KOPT-K1 (cell line): ENCODE data around the gene MRTFA.

Source experiments
- H3K27ac ChIP-seq: fragments of 200-600 bp; sonication (generic); 2 replicates; pipeline ENCODE4 v1.5.1; 2016; ENCODE audit warnings: antibody characterized with exemption, mild to moderate bottlenecking, low read depth, low read length; ENCODE audit not compliant: poor library complexity, severe bottlenecking
- H3K36me3 ChIP-seq: fragments of 200-600 bp; sonication (generic); 2 replicates; pipeline ENCODE4 v1.5.1; 2017; ENCODE audit warnings: antibody characterized with exemption, mild to moderate bottlenecking, low read length, moderate library complexity; ENCODE audit not compliant: insufficient read depth
- H3K9me3 ChIP-seq: fragments of 200-600 bp; sonication (generic); 2 replicates; pipeline ENCODE4 v1.5.1; 2017; ENCODE audit warnings: antibody characterized with exemption, low read length, mild to moderate bottlenecking; ENCODE audit not compliant: insufficient read depth, poor library complexity, severe bottlenecking

MRTFA gene

DNA sequence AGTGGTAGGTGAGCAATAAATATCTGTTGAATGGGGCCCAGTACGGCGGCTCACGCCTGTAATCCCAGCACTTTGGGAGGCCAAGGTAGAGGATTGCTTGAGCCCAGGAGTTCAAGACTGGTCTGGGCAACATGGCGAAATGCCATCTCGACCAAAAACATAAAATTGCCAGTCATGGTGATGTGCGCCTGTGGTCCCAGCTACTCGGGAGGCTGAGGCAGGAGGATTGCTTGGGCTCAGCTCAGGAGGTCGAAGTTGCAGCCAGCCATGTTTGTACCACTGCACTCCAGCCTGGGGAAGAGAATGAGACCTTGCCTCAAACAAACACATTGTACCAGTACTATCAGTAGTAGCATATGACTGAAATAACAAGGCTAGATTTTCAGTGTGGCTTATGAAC, 262.0 kb downstream of the MRTFA start:
- H3K9me3 ChIP-seq: no peaks in the 10 kb centered on the region
- H3K36me3 ChIP-seq: peaks cover 20% of the 10 kb centered on the region
- H3K27ac ChIP-seq: no peak overlapping the region

- H3K36me3 ChIP-seq: peaks cover 68% of the 10 kb centered on the region
- no peak overlapping the region for H3K27ac ChIP-seq
Measured at GRCh38 chr22:40368836-40369235, 267.7 kb downstream of the MRTFA start.

GRCh38 chr22:40368016-40368415, 268.5 kb downstream of the MRTFA start:
- Histone ChIP-seq H3K27ac (no peak overlapping the region), H3K9me3 (no peaks in the 10 kb centered on the region), H3K36me3 (peaks cover 71% of the 10 kb centered on the region)

More at GRCh38 chr22:40368836-40369235, 267.7 kb downstream of the MRTFA start:
- H3K9me3 ChIP-seq: no peaks in the 10 kb centered on the region

DNA sequence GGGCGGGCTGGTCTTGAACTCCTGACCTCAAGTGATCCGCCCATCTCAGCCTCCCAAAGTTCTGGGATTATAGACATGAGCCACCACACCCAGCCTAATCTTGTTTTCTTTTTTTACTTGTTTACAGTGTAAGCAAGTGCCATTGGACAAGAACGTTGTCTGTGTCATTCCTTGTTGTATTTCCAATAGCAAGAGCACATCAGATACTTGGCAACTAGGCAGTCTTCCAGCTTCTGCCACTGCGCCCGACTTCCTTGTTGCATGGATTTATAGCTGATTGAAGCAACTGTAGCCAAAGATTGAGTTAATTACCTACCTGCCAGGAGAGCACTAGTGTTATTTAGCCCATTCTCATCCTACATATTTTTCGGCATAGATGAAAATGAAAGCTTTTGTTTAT, 269.2 kb downstream of the MRTFA start:
- peaks cover 73% of the 10 kb centered on the region for H3K36me3 ChIP-seq
- H3K9me3 ChIP-seq: no peaks in the 10 kb centered on the region
- no peak overlapping the region for H3K27ac ChIP-seq

DNA sequence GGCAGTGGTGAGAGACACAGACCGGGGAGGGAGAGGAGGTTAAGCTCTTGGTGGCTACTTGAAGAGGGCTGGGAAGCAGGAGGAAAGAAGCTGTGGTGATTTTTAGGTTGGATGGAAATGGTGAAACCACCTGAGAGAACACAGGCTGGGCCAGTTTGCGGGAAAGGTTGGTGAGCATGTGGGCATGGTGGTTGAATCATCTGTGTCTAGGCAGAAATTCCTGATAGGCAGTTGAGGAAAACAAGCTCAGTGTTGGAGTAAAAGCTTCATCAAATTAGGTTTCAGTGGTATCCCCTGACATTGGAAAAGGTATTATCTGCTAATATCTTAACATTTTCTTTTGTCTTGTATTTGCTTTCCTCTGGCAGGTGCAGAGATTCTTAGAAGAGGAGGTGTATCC, 270.5 kb downstream of the MRTFA start:
- H3K27ac ChIP-seq: no peak overlapping the region
- peaks cover 86% of the 10 kb centered on the region for H3K36me3 ChIP-seq

GRCh38 chr22:40364431-40364830, 272.1 kb downstream of the MRTFA start:
- Histone ChIP-seq H3K9me3 (no peaks in the 10 kb centered on the region), H3K27ac (no peak overlapping the region), H3K36me3 (peaks cover 98% of the 10 kb centered on the region)

More for the DNA sequence above, 270.5 kb downstream of the MRTFA start:
- no peaks in the 10 kb centered on the region for H3K9me3 ChIP-seq

DNA sequence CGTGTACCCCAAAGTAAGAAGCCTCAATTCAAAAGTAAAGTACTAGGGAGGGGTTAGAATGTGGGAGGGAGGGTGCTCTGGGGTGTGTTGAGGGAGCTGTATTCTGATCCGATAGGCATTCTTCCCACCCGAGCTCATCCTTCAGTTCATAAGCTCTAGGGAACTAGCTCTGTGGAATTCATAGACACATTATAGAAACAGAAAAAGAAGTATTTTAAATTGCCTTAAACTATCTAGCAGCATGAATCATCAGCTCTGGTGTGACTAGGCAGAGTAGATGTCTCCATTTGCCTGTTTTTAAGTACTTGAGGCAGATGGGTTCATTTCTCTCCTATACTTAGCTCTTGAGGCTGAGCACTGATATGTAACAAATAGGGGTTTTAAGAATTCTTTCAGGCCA, 273.5 kb downstream of the MRTFA start:
- Histone ChIP-seq H3K36me3 (peaks cover 100% of the 10 kb centered on the region), H3K27ac (no peak overlapping the region), H3K9me3 (no peaks in the 10 kb centered on the region)

DNA sequence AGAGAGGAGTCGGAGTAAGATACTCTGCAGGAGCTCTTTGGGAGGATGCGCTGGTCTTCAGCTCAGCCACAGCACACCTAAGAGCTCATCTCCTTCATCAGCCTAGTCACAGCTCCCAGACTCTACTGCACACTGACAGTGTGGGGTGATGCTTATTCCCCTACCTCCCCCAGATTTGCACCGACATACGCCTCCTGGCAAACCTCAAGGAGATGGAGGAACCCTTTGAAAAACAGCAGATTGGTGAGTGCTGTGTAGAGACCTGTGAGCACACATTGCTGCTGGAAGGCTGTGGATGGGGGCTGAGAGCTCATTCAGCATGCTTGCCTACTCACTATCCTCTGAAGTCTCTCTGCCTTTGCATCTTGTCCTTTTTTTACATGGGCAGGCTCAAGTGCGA, 275.4 kb downstream of the MRTFA start:
- Histone ChIP-seq H3K9me3 (no peaks in the 10 kb centered on the region), H3K27ac (no peak overlapping the region), H3K36me3 (peaks cover 100% of the 10 kb centered on the region)
